ENCODE data around the gene RAD51B. TPM values are rescaled to one million over a fixed set of nuclear protein-coding genes. Genes with fewer than 3 reads are reported as not detected.
A peak's percentile ranks its signal among the peaks of the same experiment; 100 is the strongest.

RAD51B gene
- total RNA-seq, 1 donor from 2014 or later: 16.7 TPM

GRCh38 chr14:68766299-68767247 is 947.0 kb downstream of the RAD51B start:
- no peak overlapping the region for H3K4me3 Mint-ChIP-seq
- no peak for TF ChIP-seq CTCF (conservative IDR thresholded peaks at IDR 0.05)
- no peak overlapping the region for H3K27ac Mint-ChIP-seq (ENCODE audit: unreplicated experiment)
- no peak for DNase-seq (ENCODE audit: low read depth, low spot score)
- peaks cover 24% of the 10 kb centered on the region for H3K4me1 Mint-ChIP-seq
- H3K27me3 Mint-ChIP-seq (ENCODE audit: low read depth): no peaks in the 10 kb centered on the region
- no peaks in the 10 kb centered on the region for H3K36me3 Mint-ChIP-seq (ENCODE audit: low read depth)
- no peaks in the 10 kb centered on the region for H3K9me3 Mint-ChIP-seq

GRCh38 chr14:68767248-68767645 is 947.7 kb downstream of the RAD51B start:
- no peaks in the 10 kb centered on the region for H3K36me3 Mint-ChIP-seq (ENCODE audit: low read depth)
- no peak overlapping the region for H3K4me3 Mint-ChIP-seq
- no peaks in the 10 kb centered on the region for H3K27me3 Mint-ChIP-seq (ENCODE audit: low read depth)
- DNase-seq (ENCODE audit: low read depth, low spot score): no peak
- peaks cover 28% of the 10 kb centered on the region for H3K4me1 Mint-ChIP-seq
- H3K9me3 Mint-ChIP-seq: no peaks in the 10 kb centered on the region
- H3K27ac Mint-ChIP-seq (ENCODE audit: unreplicated experiment): no peak overlapping the region
- no peak for TF ChIP-seq CTCF (conservative IDR thresholded peaks at IDR 0.05)

GRCh38 chr14:68768316-68768715 is 948.7 kb downstream of the RAD51B start:
- Mint-ChIP-seq H3K9me3 (no peaks in the 10 kb centered on the region), H3K4me1 (peaks cover 18% of the 10 kb centered on the region), H3K4me3 (no peak overlapping the region), H3K27ac (ENCODE audit: unreplicated experiment) (no peak overlapping the region), H3K27me3 (ENCODE audit: low read depth) (no peaks in the 10 kb centered on the region), H3K36me3 (ENCODE audit: low read depth) (no peaks in the 10 kb centered on the region)
- TF ChIP-seq CTCF (conservative IDR thresholded peaks at IDR 0.05): no peak
- no peak for DNase-seq (ENCODE audit: low read depth, low spot score)

GRCh38 chr14:68770051-68770450 is 950.5 kb downstream of the RAD51B start:
- H3K4me1 Mint-ChIP-seq: peaks cover 19% of the 10 kb centered on the region
- TF ChIP-seq CTCF (conservative IDR thresholded peaks at IDR 0.05): no peak
- DNase-seq (ENCODE audit: low read depth, low spot score): no peak
- peak overlapping the region; percentile 63 for H3K27ac Mint-ChIP-seq (ENCODE audit: unreplicated experiment)
- no peaks in the 10 kb centered on the region for H3K36me3 Mint-ChIP-seq (ENCODE audit: low read depth)
- no peak overlapping the region for H3K4me3 Mint-ChIP-seq
- peaks cover 2% of the 10 kb centered on the region for H3K9me3 Mint-ChIP-seq
- no peaks in the 10 kb centered on the region for H3K27me3 Mint-ChIP-seq (ENCODE audit: low read depth)

- Mint-ChIP-seq H3K27me3 (ENCODE audit: low read depth) (no peaks in the 10 kb centered on the region), H3K9me3 (peaks cover 4% of the 10 kb centered on the region), H3K4me1 (peaks cover 22% of the 10 kb centered on the region), H3K4me3 (no peak overlapping the region), H3K36me3 (ENCODE audit: low read depth) (peaks cover 2% of the 10 kb centered on the region), H3K27ac (ENCODE audit: unreplicated experiment) (no peak overlapping the region)
- no peak for TF ChIP-seq CTCF (conservative IDR thresholded peaks at IDR 0.05)
- DNase-seq (ENCODE audit: low read depth, low spot score): no peak
Measured at GRCh38 chr14:68770553-68771286, 951.1 kb downstream of the RAD51B start.
